ENCODE data around the gene ZNF69.
"Not testable (repeated sequence)": the region's sequence is repeated elsewhere in the genome, so short reads cannot be mapped to it uniquely, and the experiment has no call there.

Gene ZNF69

DNA sequence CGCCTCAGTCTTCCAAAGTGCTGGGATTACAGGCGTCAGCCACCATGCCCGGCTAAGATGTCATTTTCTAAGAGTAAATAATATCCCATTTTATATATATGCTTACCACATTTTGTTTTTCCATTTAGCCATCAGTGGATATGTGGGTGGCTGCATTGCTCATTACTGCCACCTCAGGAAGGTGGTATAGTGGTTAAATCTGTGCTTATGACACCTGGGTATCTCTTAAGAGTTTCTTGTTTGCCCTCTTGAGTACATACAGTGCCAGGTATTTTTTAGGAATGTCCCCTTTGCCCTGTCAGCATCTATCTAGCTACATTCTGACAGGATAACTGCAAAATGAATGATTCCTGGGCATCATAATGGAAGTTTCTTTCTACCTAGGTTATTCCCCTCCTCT, 14.6 kb downstream of the ZNF69 start:
- no peak for DNase-seq (ENCODE audit: low spot score)

- no peak for DNase-seq (ENCODE audit: low spot score)
Measured at GRCh38 chr19:11905928-11906327, 18.3 kb downstream of the ZNF69 start.

- DNase-seq (ENCODE audit: low spot score) = not testable (repeated sequence)
Measured at GRCh38 chr19:11911937-11912336, 24.4 kb downstream of the ZNF69 start.

GRCh38 chr19:11914417-11915051, 27.0 kb downstream of the ZNF69 start:
- DNase-seq (ENCODE audit: low spot score) = not testable (repeated sequence)

DNA sequence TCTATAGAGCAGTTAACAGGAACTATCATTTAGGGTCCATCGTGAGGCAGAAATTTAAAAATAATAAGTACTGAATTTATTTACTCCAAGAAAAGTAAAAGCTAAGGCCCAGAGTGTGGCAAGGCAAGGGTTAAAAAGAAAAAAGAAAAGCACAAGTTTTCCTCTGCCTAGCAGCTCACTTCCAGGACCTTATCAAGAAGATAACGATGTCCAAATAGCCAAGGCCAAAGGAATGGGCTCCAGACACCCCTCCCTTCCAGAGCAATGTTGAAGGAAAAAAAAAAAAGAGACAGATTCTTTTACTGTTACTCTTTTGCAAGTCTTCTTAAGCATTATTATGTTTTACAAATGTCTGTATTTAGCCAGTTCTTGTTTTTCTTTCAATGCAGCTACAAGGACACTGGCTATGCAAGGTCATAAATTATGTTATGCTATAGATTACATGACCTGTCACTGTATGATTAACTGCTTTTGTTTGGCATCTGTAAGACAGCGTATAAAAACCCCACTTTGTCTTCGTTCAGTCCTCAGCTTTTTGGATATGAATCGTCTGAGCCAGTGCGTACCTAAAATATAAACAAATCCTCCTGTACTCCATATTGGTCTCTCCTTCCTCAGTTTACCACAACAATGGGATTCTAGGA, 34.4 kb downstream of the ZNF69 start:
- no peak for DNase-seq (ENCODE audit: low spot score)

DNA sequence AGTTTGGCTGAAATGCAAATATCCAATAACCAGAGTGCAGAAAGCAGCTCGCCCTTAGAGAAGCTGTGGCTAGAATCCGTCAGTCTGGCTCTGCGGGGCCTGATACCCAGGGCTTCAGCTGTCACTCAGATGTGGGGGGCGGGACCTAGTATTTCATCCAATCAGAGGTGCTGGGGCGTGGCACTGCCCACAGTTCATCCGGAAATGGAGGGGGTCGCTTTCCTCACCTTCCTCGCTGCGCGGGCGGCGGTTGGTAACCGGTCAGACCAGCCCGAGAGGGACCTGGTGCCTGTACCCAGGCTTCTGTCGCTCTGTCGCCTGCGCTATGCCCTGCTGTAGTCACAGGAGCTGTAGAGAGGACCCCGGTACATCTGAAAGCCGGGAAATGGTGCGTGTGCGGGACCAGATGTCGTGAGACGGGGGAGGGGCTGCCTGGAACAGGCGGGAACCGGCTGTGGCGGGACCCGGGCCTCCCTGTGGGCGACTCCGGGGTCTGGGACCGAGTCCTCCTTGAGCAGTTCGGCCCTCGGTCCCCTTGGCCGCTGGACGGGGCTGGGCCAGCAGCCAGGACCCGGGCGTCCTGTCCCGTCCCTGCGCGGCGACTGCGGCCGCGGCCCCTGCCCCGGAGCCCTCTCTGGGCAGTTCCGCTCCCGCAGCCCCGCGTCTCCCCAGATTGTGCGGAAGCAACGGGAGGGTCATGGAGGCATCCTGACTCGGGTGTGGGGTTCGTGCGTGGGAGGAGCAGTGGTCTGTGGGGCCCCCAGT, 37.5 kb downstream of the ZNF69 start, which contains the start of gene ZNF700:
ZNF700 (plus strand) TSS at position 222 of the 765 bp plus-strand sequence; CDS start at position 326, 104 bp downstream.
- peak; percentile 95 for DNase-seq (ENCODE audit: low spot score)

- DNase-seq (ENCODE audit: low spot score) = not testable (repeated sequence)
Measured at GRCh38 chr19:11925651-11926187, 38.1 kb downstream of the ZNF69 start.

DNA sequence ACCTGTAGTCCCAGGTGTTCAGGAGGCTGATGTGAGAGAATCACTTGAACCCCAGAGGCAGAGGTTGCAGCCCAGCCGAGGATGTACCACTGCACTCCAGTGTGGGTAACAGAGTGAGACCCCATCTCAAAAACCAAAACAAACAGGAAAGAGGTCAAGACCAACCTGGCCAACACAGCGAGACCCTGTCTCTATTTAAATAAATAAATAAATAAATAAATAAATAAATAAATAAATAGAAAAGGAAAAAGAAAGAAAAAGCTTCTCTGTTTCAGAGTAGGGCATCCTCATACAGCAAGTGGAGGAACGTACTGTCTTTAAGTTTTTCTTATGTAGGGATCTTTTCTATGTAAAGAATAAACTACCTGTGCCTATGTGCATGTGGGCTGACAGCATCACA, 39.6 kb downstream of the ZNF69 start:
- DNase-seq (ENCODE audit: low spot score) = no peak

DNA sequence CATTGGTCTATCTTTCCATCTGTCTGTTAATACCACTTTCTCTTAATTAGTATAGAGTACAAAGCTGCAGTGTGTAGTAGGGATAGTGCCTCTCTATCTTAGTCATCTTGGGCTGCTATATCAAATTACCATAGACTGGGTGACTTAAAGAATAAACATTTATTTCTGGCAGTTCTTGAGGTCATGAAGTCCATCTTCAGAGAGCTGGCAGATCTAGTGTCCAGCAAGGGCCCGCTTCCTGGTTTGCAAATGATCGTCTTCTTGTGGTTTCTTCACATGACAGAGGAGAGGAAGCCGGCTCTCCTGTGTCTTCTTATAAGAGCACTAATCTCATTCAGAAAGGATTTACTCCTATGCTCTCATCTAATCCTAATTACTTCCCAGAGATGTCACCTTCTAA, 43.5 kb downstream of the ZNF69 start:
- no peak for DNase-seq (ENCODE audit: low spot score)

DNA sequence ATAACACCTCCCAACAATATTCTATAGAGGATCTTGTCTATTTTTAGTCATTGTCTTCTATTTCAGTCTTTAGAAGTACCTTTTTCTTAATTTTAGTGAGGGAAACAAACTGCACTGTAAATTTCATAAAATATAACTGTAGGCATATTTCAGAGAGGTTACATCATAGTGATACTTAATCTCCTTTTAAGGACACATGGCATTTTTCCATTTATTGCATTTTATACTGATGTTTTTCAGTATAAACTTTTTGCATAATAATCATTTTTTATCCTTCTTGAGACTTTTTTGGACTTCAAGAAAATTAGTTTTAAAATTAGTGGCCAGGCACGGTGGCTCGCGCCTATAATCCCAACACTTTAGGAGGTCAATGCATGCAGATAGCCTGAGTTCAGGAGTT, 43.9 kb downstream of the ZNF69 start:
- DNase-seq (ENCODE audit: low spot score) = no peak

DNA sequence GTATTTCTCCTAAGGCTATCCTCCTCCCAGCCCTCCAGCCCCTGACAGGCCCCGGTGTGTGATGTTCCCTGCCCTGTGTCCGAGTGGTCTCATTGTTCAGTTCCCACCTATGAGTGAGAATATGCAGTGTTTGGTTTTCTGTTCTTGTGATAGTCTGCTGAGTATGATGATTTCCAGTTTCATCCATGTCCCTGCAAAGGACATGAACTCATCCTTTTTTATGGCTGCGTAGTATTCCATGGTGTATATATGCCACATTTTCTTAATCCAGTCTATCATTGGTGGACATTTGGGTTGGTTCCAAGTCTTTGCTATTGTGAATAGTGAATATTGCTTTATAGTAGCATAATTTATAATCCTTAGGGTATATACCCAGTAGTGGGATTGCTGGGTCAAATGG, 48.2 kb downstream of the ZNF69 start:
- not testable (repeated sequence) for DNase-seq (ENCODE audit: low spot score)

DNA sequence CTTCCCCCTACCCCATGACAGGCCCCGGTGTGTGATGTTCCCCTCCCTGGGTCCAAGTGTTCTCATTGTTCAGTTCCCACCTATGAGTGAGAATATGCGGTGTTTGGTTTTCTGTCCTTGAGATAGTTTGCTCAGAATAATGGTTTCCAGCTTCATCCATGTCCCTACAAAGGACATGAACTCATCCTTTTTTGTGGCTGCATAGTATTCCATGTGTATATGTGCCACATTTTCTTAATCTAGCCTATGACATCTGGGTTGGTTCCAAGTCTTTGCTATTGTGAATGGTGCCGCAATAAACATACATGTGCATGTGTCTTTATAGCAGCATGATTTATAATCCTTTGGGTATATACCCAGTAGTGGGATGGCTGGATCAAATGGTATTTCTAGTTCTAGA, 50.8 kb downstream of the ZNF69 start:
- not testable (repeated sequence) for DNase-seq (ENCODE audit: low spot score)

DNA sequence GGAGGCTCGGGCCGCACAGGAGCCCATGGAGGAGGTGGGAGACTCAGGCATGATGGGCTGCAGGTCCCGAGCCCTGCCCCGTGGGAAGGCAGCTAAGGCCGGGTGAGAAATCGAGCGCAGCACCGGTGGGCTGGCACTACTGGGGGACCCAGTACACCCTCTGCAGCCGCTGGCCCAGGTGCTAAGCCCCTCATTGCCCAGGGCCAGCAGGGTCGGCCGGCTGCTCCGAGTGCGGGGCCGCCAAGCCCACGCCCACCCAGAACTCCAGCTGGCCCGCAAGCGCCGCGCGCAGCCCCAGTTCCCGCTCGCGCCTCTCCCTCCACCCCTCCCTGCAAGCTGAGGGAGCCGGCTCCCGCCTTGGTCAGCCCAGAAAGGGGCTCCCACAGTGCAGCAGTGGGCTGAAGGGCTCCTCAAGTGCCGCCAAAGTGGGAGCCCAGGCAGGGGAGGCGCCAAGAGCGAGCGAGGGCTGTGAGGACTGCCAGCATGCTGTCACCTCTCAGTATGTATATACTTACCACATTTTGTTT, 53.8 kb downstream of the ZNF69 start:
- DNase-seq (ENCODE audit: low spot score) = not testable (repeated sequence)

DNA sequence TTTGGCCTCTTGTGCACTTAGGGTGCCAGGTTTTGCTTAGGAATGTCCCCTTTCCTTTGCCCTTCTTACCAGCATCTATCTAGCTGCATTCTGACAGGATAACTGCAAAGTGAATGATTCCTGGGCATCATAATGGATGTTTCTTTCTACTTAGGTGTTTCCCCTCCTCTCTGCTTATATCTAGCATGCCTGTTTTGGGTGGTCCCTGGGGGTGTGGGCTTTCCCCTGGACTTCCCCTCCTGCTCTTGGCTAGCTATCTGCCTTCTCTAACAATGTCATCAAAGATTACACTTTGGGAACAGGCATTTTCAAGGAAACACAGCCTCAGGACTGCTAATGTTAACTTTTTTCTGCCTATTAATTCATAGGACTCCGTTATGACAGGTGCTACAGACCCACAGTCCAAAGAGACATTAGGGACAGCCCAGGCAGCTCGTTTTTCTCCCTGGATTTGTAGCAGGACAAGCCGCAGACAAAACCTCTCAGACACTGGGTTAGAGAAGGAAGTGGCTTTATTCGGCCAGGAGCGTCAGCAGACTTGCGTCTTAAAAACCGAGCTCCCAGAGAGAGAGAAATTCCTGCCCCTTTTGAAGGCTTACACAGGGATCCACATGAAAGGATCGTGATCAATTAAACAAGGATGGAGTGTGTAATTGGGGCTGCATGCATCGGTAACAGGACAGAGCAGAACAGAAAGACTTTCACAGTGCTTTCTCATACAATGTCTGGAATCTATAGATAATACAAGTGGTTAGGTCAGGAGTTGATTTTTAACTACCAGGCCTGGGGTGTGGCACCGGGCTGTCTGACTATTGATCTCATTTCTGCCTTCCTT, 54.6 kb downstream of the ZNF69 start:
- DNase-seq (ENCODE audit: low spot score) = no peak

DNA sequence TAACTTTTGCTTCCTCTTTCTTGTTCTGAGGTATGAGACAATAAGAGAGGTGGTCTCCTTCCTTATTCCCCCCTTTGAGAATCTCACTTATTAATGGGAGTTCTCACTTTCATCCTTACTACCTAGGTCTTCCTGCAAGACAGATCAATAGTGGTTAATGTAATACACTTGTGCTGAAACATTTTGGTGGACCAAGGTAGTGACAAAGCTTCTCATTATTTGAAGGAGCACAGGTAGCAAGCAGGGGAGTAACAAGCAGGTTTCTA, 55.2 kb downstream of the ZNF69 start:
- DNase-seq (ENCODE audit: low spot score) = no peak

DNA sequence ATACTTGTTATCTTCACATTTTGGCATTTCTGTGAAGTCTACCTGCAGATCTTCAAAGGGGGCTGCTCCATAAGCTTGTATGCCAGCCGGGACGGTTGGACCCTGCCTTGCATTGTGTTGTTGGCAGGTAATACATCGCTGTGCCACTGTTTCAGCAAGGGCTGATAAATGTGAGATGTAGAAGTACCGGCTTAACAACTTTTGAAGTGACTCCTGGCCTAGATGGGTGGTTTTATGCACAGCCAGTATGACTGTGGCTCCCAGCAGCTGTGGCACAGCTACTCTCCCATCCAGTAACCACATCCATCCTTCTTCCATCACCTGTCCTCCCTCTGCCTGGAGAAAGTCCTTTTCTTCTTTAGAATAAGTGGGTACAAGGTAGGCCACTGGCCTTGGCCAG, 57.1 kb downstream of the ZNF69 start:
- no peak for DNase-seq (ENCODE audit: low spot score)

GRCh38 chr19:11948646-11949045, 61.1 kb downstream of the ZNF69 start:
- DNase-seq (ENCODE audit: low spot score) = no peak

- DNase-seq (ENCODE audit: low spot score) = no peak
Measured at GRCh38 chr19:11949201-11949600, 61.6 kb downstream of the ZNF69 start.

GRCh38 chr19:11949614-11950080, 62.1 kb downstream of the ZNF69 start:
- not testable (repeated sequence) for DNase-seq (ENCODE audit: low spot score)

- no peak for DNase-seq (ENCODE audit: low spot score)
Measured at GRCh38 chr19:11950312-11950711, 62.7 kb downstream of the ZNF69 start.

Measured in AG20443 (cell line).